Ovary (tissue), 9 donors: ENCODE results near the gene FBXO11. TPM values are rescaled to one million over a fixed set of nuclear protein-coding genes. Genes with fewer than 3 reads are reported as not detected.

ENCODE experiments used
- DNase-seq, 5 donors: peaks; one replicate each; pipeline ENCODE4 v3.0.0-alpha.2; 2019 to 2020
- H3K27ac ChIP-seq, 2 donors: fragments of 200-600 bp; one replicate each; pipeline versions ENCODE4 v1.5.1 to v1.8.0; 2019 to 2022
- H3K27me3 ChIP-seq: fragments of 200-600 bp; one replicate; pipeline ENCODE4 v1.8.0; 2022
- H3K36me3 ChIP-seq: fragments of 200-600 bp; sonication (generic); one replicate; pipeline ENCODE4 v1.5.1; 2019
- H3K4me1 ChIP-seq: one replicate; pipeline ENCODE4 v1.8.1; 2013; ENCODE audit warnings: mild to moderate bottlenecking, moderate library complexity; ENCODE audit not compliant: insufficient read depth
- H3K4me3 ChIP-seq: fragments of 200-600 bp; sonication (generic); one replicate; pipeline ENCODE4 v1.5.1; 2017
- H3K9me3 ChIP-seq, 2 donors: fragments of 200-600 bp in 1 of 2; sonication (generic) in 1 of 2; one replicate each; pipeline versions ENCODE4 v1.5.1 to v1.8.1; 2013 to 2019; ENCODE audit warnings: mild to moderate bottlenecking in 1 of 2, moderate library complexity in 1 of 2
- CTCF ChIP-seq, 3 donors: fragments of 450-650 bp in 2 of 3; fragments of 200-600 bp in 1 of 3; IDR thresholded peaks; one replicate each; pipeline versions ENCODE4 v1.5.1 to v1.8.0; 2016 to 2022; ENCODE audit warnings: antibody characterized with exemption in 3 of 3, mild to moderate bottlenecking in 1 of 3
- EP300 ChIP-seq: sonication (generic); formaldehyde crosslinking; IDR thresholded peaks from one replicate; pipeline ENCODE4 v1.6.1; 2017; ENCODE audit warnings: antibody characterized with exemption
- POLR2A ChIP-seq: fragments of 450-650 bp; IDR thresholded peaks from one replicate; pipeline ENCODE4 v1.6.1; 2017; ENCODE audit warnings: antibody characterized with exemption, mild to moderate bottlenecking, moderate library complexity
- WGBS, 3 donors: extraction: QIAGEN DNeasy Blood & Tissue Kit in 1 of 3; methylation state at CpG; one replicate each; pipeline versions ENCODE4 v1.1.5 to v1.1.7; 2013 to 2017; 5-methylcytosine and 5-hydroxymethylcytosine counted together
- intact Hi-C, 4 donors: fragments of 100-400 bp; cut with DNase I; formaldehyde crosslinking; loops; one replicate each; pipeline versions ENCODE4 v1.11.0 to v1.15.1; 2022 to 2023
- polyA plus RNA-seq, 2 donors: library from polyadenylated mRNA; stranded (reverse); fragments of 200-250 nt in 1 of 2; fragments of 350-450 nt in 1 of 2; fragmentation: Illumina TruSeq in 1 of 2; extraction: RNeasy Lipid Tissue Mini Kit (QIAGEN cat#74804) in 1 of 2; gene quantifications; one replicate each; pipeline ENCODE4 v1.2.3, GENCODE V29; 2013 to 2014
- total RNA-seq, 7 donors: library from RNA; depleted of rRNA in 2 of 7; stranded (reverse); fragments of >200 nt in 2 of 7; fragmentation: NEBNext Ultra II Directional in 3 of 7; extraction: Animal tissue kit (Norgen Biotek cat#: 25700) in 3 of 7; gene quantifications; one replicate each; pipeline versions ENCODE4 v1.1.0 to v1.2.4, GENCODE V29; 2016 to 2023
- donor health status: DM: no; HTN: no; CAD: no; lungs with moderate emphysema.
- donor health status: DM: no; HTN: no; CAD: no.
- donor health status: Bipolar disorder and iron deficiency.
- donor health status: DM: yes; HTN: yes; CAD: no.
- donor health status: DM: no; HTN: no; CAD: no.
- donor health status: DM: yes; HTN: yes; CAD: no.

FBXO11 gene
- total and polyA plus RNA-seq, 9 donors = 35.6 to 85.9 (median 71.1) TPM

GRCh38 chr2:47838249-47838648 lies 68.0 kb downstream of the FBXO11 start:
- Histone ChIP-seq H3K9me3 (no peaks in the 10 kb centered on the region), H3K27me3 (no peaks in the 10 kb centered on the region), H3K4me1 (peaks cover 3% of the 10 kb centered on the region), H3K36me3 (no peaks in the 10 kb centered on the region), H3K27ac (no peak overlapping the region), H3K4me3 (no peak overlapping the region)
- TF ChIP-seq EP300 = no peak
- no peak for TF ChIP-seq CTCF (IDR thresholded peaks at IDR 0.05)
- no peak for DNase-seq
- intact Hi-C loops = no loop called here
- WGBS, 3 donors = 94 to 100% (median 98%) methylated on average over 1 of the region's 1 CpG

GRCh38 chr2:47833516-47833968 lies 72.8 kb downstream of the FBXO11 start:
- Histone ChIP-seq H3K9me3 (no peaks in the 10 kb centered on the region), H3K36me3 (no peaks in the 10 kb centered on the region), H3K27me3 (no peaks in the 10 kb centered on the region), H3K4me1 (no peaks in the 10 kb centered on the region), H3K4me3 (no peak overlapping the region), H3K27ac (no peak overlapping the region)
- TF ChIP-seq POLR2A (no peak), CTCF (IDR thresholded peaks at IDR 0.05) (no peak), EP300 (no peak)
- intact Hi-C loops = no loop called here
- WGBS, 3 donors = 90 to 97% (median 96%) methylated on average over 2 of the region's 2 CpGs
- no peak for DNase-seq

GRCh38 chr2:47822518-47822917 lies 83.8 kb downstream of the FBXO11 start:
- Histone ChIP-seq H3K27ac (no peak overlapping the region), H3K4me3 (no peak overlapping the region), H3K27me3 (no peaks in the 10 kb centered on the region), H3K9me3 (no peaks in the 10 kb centered on the region), H3K4me1 (no peaks in the 10 kb centered on the region), H3K36me3 (no peaks in the 10 kb centered on the region)
- intact Hi-C loops = no loop called here
- no peak for DNase-seq
- TF ChIP-seq CTCF (IDR thresholded peaks at IDR 0.05) = no peak
- no peak for TF ChIP-seq POLR2A
- TF ChIP-seq EP300 = no peak

GRCh38 chr2:47819834-47820233 lies 86.5 kb downstream of the FBXO11 start:
- no peaks in the 10 kb centered on the region for H3K27me3 ChIP-seq
- H3K9me3 ChIP-seq = no peaks in the 10 kb centered on the region
- H3K27ac ChIP-seq = no peak overlapping the region
- TF ChIP-seq CTCF (IDR thresholded peaks at IDR 0.05) (no peak), EP300 (no peak), POLR2A (no peak)
- intact Hi-C loops = no loop called here
- no peak overlapping the region for H3K4me3 ChIP-seq
- no peaks in the 10 kb centered on the region for H3K4me1 ChIP-seq
- no peaks in the 10 kb centered on the region for H3K36me3 ChIP-seq
- DNase-seq = no peak
- 85 to 90% (median 90%) methylated on average over 3 of the region's 3 CpGs for WGBS, 3 donors

GRCh38 chr2:47818777-47819176 lies 87.5 kb downstream of the FBXO11 start:
- H3K4me1 ChIP-seq = no peaks in the 10 kb centered on the region
- no peaks in the 10 kb centered on the region for H3K36me3 ChIP-seq
- DNase-seq = no peak
- 79 to 87% (median 85%) methylated on average over 2 of the region's 2 CpGs for WGBS, 3 donors
- H3K4me3 ChIP-seq = no peak overlapping the region
- intact Hi-C loops = no loop called here
- no peaks in the 10 kb centered on the region for H3K27me3 ChIP-seq
- TF ChIP-seq CTCF (IDR thresholded peaks at IDR 0.05) (no peak), POLR2A (no peak), EP300 (no peak)
- no peaks in the 10 kb centered on the region for H3K9me3 ChIP-seq
- H3K27ac ChIP-seq = no peak overlapping the region
